Measurements from ENCODE around the gene RNF220.
A peak's percentile ranks its signal among the peaks of the same experiment; 100 is the strongest.

DNA sequence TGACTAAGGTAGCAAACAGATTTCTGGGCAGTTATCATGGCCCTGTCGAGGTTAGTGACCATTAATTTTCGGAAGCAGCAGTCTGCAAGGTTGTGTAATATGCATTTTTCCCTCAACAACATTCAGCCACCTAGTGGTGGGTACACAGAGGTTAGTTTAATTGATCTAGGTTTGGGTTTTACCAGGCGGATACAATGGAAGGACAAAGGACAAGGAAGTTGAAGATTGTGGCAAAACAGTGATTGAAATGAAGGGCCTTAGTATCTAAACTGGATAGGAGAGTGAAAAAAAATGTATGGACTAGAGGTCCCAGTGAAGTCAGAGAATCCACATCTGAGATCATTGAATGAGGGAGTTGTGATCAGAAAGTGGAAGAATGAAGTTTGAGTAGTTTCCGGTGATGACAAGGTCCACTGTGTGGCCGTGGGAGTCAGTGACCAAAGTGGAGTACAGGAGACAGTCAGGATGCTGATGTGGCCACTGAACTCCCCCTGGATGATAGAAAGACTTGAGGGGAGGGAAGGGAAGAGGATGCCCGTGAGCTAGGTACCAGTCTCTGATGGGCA, 272.2 kb downstream of the RNF220 start:
- TF ChIP-seq POLR2AphosphoS5 (IDR thresholded peaks at IDR 0.05; ENCODE audit: low read depth, low read length), result no peak
- TF ChIP-seq FOXM1 (IDR thresholded peaks at IDR 0.05; ENCODE audit: low read depth), result no peak
- TF ChIP-seq, protein P1, sequence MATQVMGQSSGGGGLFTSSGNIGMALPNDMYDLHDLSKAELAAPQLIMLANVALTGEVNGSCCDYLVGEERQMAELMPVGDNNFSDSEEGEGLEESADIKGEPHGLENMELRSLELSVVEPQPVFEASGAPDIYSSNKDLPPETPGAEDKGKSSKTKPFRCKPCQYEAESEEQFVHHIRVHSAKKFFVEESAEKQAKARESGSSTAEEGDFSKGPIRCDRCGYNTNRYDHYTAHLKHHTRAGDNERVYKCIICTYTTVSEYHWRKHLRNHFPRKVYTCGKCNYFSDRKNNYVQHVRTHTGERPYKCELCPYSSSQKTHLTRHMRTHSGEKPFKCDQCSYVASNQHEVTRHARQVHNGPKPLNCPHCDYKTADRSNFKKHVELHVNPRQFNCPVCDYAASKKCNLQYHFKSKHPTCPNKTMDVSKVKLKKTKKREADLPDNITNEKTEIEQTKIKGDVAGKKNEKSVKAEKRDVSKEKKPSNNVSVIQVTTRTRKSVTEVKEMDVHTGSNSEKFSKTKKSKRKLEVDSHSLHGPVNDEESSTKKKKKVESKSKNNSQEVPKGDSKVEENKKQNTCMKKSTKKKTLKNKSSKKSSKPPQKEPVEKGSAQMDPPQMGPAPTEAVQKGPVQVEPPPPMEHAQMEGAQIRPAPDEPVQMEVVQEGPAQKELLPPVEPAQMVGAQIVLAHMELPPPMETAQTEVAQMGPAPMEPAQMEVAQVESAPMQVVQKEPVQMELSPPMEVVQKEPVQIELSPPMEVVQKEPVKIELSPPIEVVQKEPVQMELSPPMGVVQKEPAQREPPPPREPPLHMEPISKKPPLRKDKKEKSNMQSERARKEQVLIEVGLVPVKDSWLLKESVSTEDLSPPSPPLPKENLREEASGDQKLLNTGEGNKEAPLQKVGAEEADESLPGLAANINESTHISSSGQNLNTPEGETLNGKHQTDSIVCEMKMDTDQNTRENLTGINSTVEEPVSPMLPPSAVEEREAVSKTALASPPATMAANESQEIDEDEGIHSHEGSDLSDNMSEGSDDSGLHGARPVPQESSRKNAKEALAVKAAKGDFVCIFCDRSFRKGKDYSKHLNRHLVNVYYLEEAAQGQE (IDR thresholded peaks at IDR 0.05; ENCODE audit: low read depth, low read length), result no peak
- TF ChIP-seq, protein P2, sequence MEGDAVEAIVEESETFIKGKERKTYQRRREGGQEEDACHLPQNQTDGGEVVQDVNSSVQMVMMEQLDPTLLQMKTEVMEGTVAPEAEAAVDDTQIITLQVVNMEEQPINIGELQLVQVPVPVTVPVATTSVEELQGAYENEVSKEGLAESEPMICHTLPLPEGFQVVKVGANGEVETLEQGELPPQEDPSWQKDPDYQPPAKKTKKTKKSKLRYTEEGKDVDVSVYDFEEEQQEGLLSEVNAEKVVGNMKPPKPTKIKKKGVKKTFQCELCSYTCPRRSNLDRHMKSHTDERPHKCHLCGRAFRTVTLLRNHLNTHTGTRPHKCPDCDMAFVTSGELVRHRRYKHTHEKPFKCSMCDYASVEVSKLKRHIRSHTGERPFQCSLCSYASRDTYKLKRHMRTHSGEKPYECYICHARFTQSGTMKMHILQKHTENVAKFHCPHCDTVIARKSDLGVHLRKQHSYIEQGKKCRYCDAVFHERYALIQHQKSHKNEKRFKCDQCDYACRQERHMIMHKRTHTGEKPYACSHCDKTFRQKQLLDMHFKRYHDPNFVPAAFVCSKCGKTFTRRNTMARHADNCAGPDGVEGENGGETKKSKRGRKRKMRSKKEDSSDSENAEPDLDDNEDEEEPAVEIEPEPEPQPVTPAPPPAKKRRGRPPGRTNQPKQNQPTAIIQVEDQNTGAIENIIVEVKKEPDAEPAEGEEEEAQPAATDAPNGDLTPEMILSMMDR (IDR thresholded peaks at IDR 0.05), result peak; percentile 60
- TF ChIP-seq MXI1 (IDR thresholded peaks at IDR 0.05; ENCODE audit: low read depth, low read length), result no peak
- TF ChIP-seq RXRA (IDR thresholded peaks at IDR 0.05; ENCODE audit: borderline replicate concordance, low read depth), result no peak
- no peak for TF ChIP-seq YY1 (IDR thresholded peaks at IDR 0.05; ENCODE audit: low read depth)
- no peak for TF ChIP-seq CHD2 (IDR thresholded peaks at IDR 0.05; ENCODE audit: low read length, partially characterized antibody)
- TF ChIP-seq, protein P3, sequence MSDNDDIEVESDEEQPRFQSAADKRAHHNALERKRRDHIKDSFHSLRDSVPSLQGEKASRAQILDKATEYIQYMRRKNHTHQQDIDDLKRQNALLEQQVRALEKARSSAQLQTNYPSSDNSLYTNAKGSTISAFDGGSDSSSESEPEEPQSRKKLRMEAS (IDR thresholded peaks at IDR 0.05; ENCODE audit: low read depth), result no peak
- no peak for TF ChIP-seq MEF2A (IDR thresholded peaks at IDR 0.05; ENCODE audit: borderline replicate concordance, low read depth)

All from SK-N-SH (cell line).